ENCODE data around the gene R3HDML.

DNA sequence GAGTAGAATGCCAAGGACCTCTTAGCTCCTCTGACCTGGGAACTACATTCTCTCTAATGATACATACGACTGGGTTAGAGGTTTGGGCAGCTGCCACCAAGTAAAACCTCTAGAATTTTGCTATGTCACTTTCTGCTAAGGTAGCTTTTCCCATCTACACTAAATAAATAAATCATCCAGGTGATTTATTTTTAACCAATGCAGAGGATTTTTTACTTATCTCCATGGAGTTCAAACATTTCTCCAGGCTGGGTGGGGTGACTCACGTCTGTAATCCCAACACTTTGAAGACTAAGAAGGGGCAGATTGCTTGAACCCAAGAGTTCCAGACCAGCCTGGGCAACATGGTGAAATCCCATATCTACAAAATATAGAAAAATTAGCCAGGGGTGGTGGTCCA lies 45.8 kb downstream of the R3HDML start:
- TF ChIP-seq EZH2 (IDR thresholded peaks at IDR 0.05; ENCODE audit: low read length): no peak
- TF ChIP-seq, protein P1, sequence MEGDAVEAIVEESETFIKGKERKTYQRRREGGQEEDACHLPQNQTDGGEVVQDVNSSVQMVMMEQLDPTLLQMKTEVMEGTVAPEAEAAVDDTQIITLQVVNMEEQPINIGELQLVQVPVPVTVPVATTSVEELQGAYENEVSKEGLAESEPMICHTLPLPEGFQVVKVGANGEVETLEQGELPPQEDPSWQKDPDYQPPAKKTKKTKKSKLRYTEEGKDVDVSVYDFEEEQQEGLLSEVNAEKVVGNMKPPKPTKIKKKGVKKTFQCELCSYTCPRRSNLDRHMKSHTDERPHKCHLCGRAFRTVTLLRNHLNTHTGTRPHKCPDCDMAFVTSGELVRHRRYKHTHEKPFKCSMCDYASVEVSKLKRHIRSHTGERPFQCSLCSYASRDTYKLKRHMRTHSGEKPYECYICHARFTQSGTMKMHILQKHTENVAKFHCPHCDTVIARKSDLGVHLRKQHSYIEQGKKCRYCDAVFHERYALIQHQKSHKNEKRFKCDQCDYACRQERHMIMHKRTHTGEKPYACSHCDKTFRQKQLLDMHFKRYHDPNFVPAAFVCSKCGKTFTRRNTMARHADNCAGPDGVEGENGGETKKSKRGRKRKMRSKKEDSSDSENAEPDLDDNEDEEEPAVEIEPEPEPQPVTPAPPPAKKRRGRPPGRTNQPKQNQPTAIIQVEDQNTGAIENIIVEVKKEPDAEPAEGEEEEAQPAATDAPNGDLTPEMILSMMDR (optimal IDR thresholded peaks at IDR 0.05 in 1 of 3, IDR thresholded peaks at IDR 0.05 in 1 of 3, conservative IDR thresholded peaks at IDR 0.05 in 1 of 3; ENCODE audit: extremely low read depth in 1 of 3, insufficient read depth in 2 of 3, low read length in 3 of 3): no peak
